SU-DHL-6 (cell line): ENCODE results near the gene UBA5.

Experiments
- EZH2phosphoT487 ChIP-seq: fragments of 200-600 bp; sonication (generic), shearing (Covaris generic); conservative IDR thresholded peaks from 2 replicates; pipeline ENCODE4 v1.6.1; 2018; ENCODE audit warnings: mild to moderate bottlenecking, antibody characterized with exemption, low read length, moderate library complexity, mixed read lengths
- TF ChIP-seq, protein P1 (sequence below): fragments of 200-600 bp; sonication (generic); IDR thresholded peaks from one replicate; pipeline ENCODE4 v1.5.1; 2017; ENCODE audit warnings: antibody characterized with exemption, mild to moderate bottlenecking, low read length, moderate library complexity; ENCODE audit not compliant: insufficient read depth, poor library complexity, severe bottlenecking

DNA sequence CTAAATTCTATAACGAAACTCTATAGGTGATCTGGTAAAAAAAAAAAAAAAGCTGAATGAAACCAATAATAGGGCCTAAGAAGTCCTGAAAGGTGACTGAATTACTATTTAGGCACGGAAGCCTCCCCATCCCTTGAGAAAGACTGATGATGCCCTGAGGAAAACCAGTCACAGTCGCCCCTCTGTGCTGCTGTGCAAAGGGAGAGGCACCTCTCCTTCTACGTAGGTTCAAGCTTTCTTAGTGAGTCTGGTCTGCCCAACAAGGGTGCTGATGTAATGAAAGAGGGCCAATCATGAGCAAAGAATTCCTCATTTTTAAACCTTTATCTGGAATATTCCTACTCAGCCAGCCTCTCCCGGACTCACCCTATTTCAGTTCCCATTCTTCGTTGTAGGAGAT is 50.2 kb downstream of the UBA5 start:
- TF ChIP-seq, protein P1, sequence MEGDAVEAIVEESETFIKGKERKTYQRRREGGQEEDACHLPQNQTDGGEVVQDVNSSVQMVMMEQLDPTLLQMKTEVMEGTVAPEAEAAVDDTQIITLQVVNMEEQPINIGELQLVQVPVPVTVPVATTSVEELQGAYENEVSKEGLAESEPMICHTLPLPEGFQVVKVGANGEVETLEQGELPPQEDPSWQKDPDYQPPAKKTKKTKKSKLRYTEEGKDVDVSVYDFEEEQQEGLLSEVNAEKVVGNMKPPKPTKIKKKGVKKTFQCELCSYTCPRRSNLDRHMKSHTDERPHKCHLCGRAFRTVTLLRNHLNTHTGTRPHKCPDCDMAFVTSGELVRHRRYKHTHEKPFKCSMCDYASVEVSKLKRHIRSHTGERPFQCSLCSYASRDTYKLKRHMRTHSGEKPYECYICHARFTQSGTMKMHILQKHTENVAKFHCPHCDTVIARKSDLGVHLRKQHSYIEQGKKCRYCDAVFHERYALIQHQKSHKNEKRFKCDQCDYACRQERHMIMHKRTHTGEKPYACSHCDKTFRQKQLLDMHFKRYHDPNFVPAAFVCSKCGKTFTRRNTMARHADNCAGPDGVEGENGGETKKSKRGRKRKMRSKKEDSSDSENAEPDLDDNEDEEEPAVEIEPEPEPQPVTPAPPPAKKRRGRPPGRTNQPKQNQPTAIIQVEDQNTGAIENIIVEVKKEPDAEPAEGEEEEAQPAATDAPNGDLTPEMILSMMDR, result no peak
- no peak for TF ChIP-seq EZH2phosphoT487
